Esophagus mucosa (tissue), 1 donor: Measurements from ENCODE around the gene FCHO1. TPM values are rescaled to one million over a fixed set of nuclear protein-coding genes. Genes with fewer than 3 reads are reported as not detected.

Experiments
- ATAC-seq: fragments of 200-7000 bp; cut with Tn5 transposase; one replicate; pipeline ENCODE4 v1.9.1; 2020
- total RNA-seq: library from RNA; stranded (reverse); gene quantifications from one replicate; pipeline ENCODE4 v1.2.4, GENCODE V29; 2023
- donor health status: DM: yes; HTN: yes; CAD: no.

Gene FCHO1
- total RNA-seq, 1 donor from 2014 or later: 0.76 TPM

GRCh38 chr19:17832443-17833208 lies 81.3 kb downstream of the FCHO1 start:
- no peak for ATAC-seq

GRCh38 chr19:17834350-17835181 lies 83.3 kb downstream of the FCHO1 start:
- ATAC-seq: no peak

GRCh38 chr19:17835182-17836006 lies 84.1 kb downstream of the FCHO1 start:
- no peak for ATAC-seq

- ATAC-seq: no peak
Measured at GRCh38 chr19:17836530-17836929, 85.3 kb downstream of the FCHO1 start.

GRCh38 chr19:17837972-17838371 lies 86.7 kb downstream of the FCHO1 start:
- no peak for ATAC-seq

Other genes with a start within 250 kb of the FCHO1 start
- gene PGLS, start 239.8 kb upstream of the FCHO1 start, total RNA-seq: 104 TPM
- 28.5 TPM for gene COLGALT1, start 195.8 kb upstream of the FCHO1 start, total RNA-seq
- gene UNC13A, start 63.1 kb upstream of the FCHO1 start, total RNA-seq: 0.04 TPM
- gene MAP1S, start 32.0 kb upstream of the FCHO1 start, total RNA-seq: 16.9 TPM
- gene B3GNT3, start 43.7 kb downstream of the FCHO1 start, total RNA-seq: 19.4 TPM
- not detected for gene INSL3, start 70.0 kb downstream of the FCHO1 start, total RNA-seq
- gene JAK3, start 96.5 kb downstream of the FCHO1 start, total RNA-seq: 2.0 TPM
- 2,571 TPM for gene RPL18A, start 108.4 kb downstream of the FCHO1 start, total RNA-seq
- not detected for gene SLC5A5, start 120.5 kb downstream of the FCHO1 start, total RNA-seq
- 52.5 TPM for gene CCDC124, start 181.5 kb downstream of the FCHO1 start, total RNA-seq
- gene KCNN1, start 215.6 kb downstream of the FCHO1 start, total RNA-seq: not detected